ENCODE results near the gene LTBP2.
A peak's percentile ranks its signal among the peaks of the same experiment; 100 is the strongest.

The LTBP2 gene

GRCh38 chr14:74613211-74613914 lies 1.3 kb upstream of the LTBP2 start:
- no peak for DNase-seq (ENCODE audit: low read depth in 4 of 4, low spot score in 1 of 4)

GRCh38 chr14:74612350-74613021 lies 449 bp upstream of the LTBP2 start:
- DNase-seq (ENCODE audit: low read depth in 4 of 4, low spot score in 1 of 4): peak; percentile 64 to 72 (median 68)

GRCh38 chr14:74610866-74611649 lies 979 bp downstream of the LTBP2 start:
- no peak for DNase-seq (ENCODE audit: low read depth in 4 of 4, low spot score in 1 of 4)

GRCh38 chr14:74610199-74610865 lies 1.7 kb downstream of the LTBP2 start:
- DNase-seq (ENCODE audit: low read depth in 4 of 4, low spot score in 1 of 4): no peak

- DNase-seq (ENCODE audit: low read depth in 4 of 4, low spot score in 1 of 4): no peak
Observed at GRCh38 chr14:74609721-74610120, 2.3 kb downstream of the LTBP2 start.

GRCh38 chr14:74608959-74609611 lies 3.0 kb downstream of the LTBP2 start:
- DNase-seq (ENCODE audit: low read depth in 4 of 4, low spot score in 1 of 4): peak; percentile 74 to 91 (median 78)

- no peak for DNase-seq (ENCODE audit: low read depth in 4 of 4, low spot score in 1 of 4)
Observed at GRCh38 chr14:74606727-74607126, 5.3 kb downstream of the LTBP2 start.

GRCh38 chr14:74605531-74606223 lies 6.4 kb downstream of the LTBP2 start:
- no peak for DNase-seq (ENCODE audit: low read depth in 4 of 4, low spot score in 1 of 4)

GRCh38 chr14:74604911-74605310 lies 7.1 kb downstream of the LTBP2 start:
- no peak for DNase-seq (ENCODE audit: low read depth in 4 of 4, low spot score in 1 of 4)

- DNase-seq (ENCODE audit: low read depth in 4 of 4, low spot score in 1 of 4): no peak
Observed at GRCh38 chr14:74604157-74604556, 7.9 kb downstream of the LTBP2 start.

GRCh38 chr14:74601982-74602381 lies 10.1 kb downstream of the LTBP2 start:
- DNase-seq (ENCODE audit: low read depth in 4 of 4, low spot score in 1 of 4): no peak

GRCh38 chr14:74599946-74600345 lies 12.1 kb downstream of the LTBP2 start:
- DNase-seq (ENCODE audit: low read depth in 4 of 4, low spot score in 1 of 4): no peak

- DNase-seq (ENCODE audit: low read depth in 4 of 4, low spot score in 1 of 4): no peak
Observed at GRCh38 chr14:74599321-74599761, 12.7 kb downstream of the LTBP2 start.

- no peak for DNase-seq (ENCODE audit: low read depth in 4 of 4, low spot score in 1 of 4)
Observed at GRCh38 chr14:74596741-74597450, 15.1 kb downstream of the LTBP2 start.

GRCh38 chr14:74595006-74595735 lies 16.9 kb downstream of the LTBP2 start:
- DNase-seq (ENCODE audit: low read depth in 4 of 4, low spot score in 1 of 4): no peak

- DNase-seq (ENCODE audit: low read depth in 4 of 4, low spot score in 1 of 4): no peak
Observed at GRCh38 chr14:74594606-74595005, 17.4 kb downstream of the LTBP2 start.

- no peak for DNase-seq (ENCODE audit: low read depth in 4 of 4, low spot score in 1 of 4)
Observed at GRCh38 chr14:74594029-74594428, 18.0 kb downstream of the LTBP2 start.

- no peak for DNase-seq (ENCODE audit: low read depth in 4 of 4, low spot score in 1 of 4)
Observed at GRCh38 chr14:74593241-74593953, 18.6 kb downstream of the LTBP2 start.

Data from stimulated activated CD4-positive, alpha-beta T cell treated with anti-CD3 and anti-CD28 coated beads, Interleukin-1b, Interleukin-23, amount 100 ng/mL, for 24 hours (primary cell).